Measurements from ENCODE around the gene CA5A.

Gene CA5A

GRCh38 chr16:87838643-87839541, 97.4 kb downstream of the CA5A start:
- no peak for DNase-seq (ENCODE audit: low read depth in 2 of 3, low spot score in 2 of 3)

All from activated CD8-positive, alpha-beta memory T cell treated with anti-CD3 and anti-CD28 coated beads for 48 hours (primary cell).